GM12865 (cell line): ENCODE data around the gene MXRA7.
A peak's percentile ranks its signal among the peaks of the same experiment; 100 is the strongest.
"Not testable (repeated sequence)": the region's sequence is repeated elsewhere in the genome, so short reads cannot be mapped to it uniquely, and the experiment has no call there.

ENCODE experiments used
- DNase-seq: peaks from one replicate; pipeline ENCODE4 v3.0.0; 2010; ENCODE audit warnings: low read depth
- H3K4me3 ChIP-seq: 2 replicates; pipeline ENCODE4 v1.5.1; 2011; ENCODE audit warnings: mild to moderate bottlenecking, low read depth, low read length, control low read depth
- CTCF ChIP-seq: IDR thresholded peaks from 2 replicates; pipeline ENCODE4 v1.5.1; 2011; ENCODE audit warnings: low read length, control low read depth, low read depth, inconsistent platforms; ENCODE audit not compliant: insufficient read depth; ENCODE audit errors: missing control alignments

Gene MXRA7

GRCh38 chr17:76714336-76714735 lies 3.6 kb upstream of the MXRA7 start:
- no peak for DNase-seq
- no peak overlapping the region for H3K4me3 ChIP-seq
- no peak for TF ChIP-seq CTCF

- DNase-seq, result no peak
- H3K4me3 ChIP-seq, result no peak overlapping the region
- TF ChIP-seq CTCF, result no peak
These were observed 3.0 kb upstream of the MXRA7 start for GRCh38 chr17:76713765-76714164.

GRCh38 chr17:76712321-76712720 lies 1.6 kb upstream of the MXRA7 start:
- not testable (repeated sequence) for H3K4me3 ChIP-seq, DNase-seq

GRCh38 chr17:76709951-76710862 lies 558 bp downstream of the MXRA7 start:
- not testable (repeated sequence) for H3K4me3 ChIP-seq, DNase-seq

GRCh38 chr17:76709077-76709950 lies 1.5 kb downstream of the MXRA7 start:
- DNase-seq, result no peak
- TF ChIP-seq CTCF, result no peak
- no peak overlapping the region for H3K4me3 ChIP-seq

GRCh38 chr17:76707985-76708807 lies 2.6 kb downstream of the MXRA7 start:
- peak; percentile 5 for TF ChIP-seq CTCF
- no peak for DNase-seq
- no peak overlapping the region for H3K4me3 ChIP-seq

GRCh38 chr17:76706817-76707216 lies 3.9 kb downstream of the MXRA7 start:
- H3K4me3 ChIP-seq, result no peak overlapping the region
- DNase-seq, result no peak
- TF ChIP-seq CTCF, result no peak
